GM18526 (cell line): ENCODE data around the gene MACO1.

Experiments used
- POLR2A ChIP-seq: IDR thresholded peaks from 3 replicates; pipeline ENCODE4 v1.6.1; 2011; ENCODE audit not compliant: insufficient read length; ENCODE audit errors: extremely low read depth

The MACO1 gene

DNA sequence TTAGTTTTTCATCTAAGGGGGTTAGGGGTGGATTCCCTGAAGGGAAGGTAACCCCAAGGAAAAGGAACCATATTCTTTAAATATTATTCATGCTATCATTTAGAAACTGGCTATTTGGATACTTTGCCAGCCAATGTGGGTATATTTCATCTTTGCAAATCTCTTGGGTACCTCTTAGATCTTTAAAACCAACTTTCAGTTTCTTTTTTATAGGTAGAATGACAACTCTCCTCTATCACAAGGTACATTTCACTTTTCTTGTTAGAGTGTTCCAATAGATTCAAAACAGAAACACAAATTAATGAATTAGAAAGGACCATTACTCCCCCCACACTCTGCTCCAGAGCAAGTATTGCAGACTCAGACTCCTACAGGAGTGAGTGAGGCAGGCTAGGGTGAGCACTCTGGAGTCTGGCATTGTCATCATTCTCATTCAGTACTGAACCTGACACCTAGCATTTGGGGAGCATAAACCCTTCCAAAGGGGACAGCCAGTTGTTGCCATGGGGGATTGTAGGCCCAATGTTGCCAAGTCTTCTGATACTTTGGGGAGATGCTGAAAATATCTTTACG, 43.0 kb downstream of the MACO1 start:
- no peak for TF ChIP-seq POLR2A

DNA sequence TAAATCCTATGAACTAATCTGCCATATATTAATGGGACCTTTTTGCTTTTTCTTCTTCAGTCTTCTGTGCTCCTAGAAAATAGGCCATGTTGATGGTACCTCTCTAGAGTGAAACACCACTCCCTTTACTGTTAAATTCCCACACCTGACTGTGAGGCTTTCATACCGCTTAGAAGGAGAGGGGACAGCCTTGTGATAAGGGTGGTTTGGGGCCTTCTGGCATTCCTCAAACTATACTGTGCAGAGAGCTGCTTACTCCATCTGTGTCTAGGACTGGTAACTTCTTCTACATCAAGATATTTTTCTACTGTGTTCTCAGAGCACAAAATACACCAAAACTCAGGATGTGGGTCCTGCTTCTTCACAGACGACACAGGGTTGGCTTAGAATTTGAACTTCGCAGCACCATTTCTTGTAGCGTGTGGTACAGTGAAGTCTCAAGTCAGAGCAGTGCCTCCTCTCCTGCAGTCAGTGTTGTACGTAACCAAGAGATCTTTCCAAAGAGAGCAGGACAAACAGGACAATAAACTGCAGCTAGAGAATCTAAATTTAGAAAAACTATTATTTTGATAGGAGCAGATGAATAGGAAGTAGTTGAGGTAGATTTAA, 43.8 kb downstream of the MACO1 start:
- no peak for TF ChIP-seq POLR2A

GRCh38 chr1:25476186-25477097, 45.7 kb downstream of the MACO1 start:
- no peak for TF ChIP-seq POLR2A

DNA sequence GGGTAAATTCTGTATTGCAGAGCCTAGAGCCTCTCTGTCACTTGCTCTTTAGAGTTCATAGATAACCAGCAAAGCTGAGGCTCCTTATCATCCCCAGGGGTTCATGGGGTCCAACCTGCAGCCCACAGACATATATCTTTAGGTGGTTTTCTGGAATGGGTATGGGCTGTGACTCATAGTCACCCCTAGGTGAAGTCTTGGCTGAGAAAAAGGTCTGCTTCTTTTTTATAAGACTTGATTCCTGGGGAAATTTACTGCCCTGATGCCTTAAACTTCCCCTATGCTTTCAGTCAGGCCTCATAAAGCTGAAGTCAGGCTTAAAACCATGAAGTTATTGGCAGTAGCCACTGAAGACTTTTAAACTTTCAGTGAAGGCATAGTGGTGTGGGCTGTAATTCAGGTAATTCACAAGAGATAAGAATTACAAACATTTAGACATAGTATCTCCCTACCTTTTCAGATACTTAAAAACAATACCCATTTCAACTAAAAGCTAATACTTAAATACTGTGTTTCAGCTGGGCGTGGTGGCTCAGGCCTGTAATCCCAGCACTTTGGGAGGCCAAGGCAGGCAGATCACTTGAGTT, 46.8 kb downstream of the MACO1 start:
- no peak for TF ChIP-seq POLR2A

DNA sequence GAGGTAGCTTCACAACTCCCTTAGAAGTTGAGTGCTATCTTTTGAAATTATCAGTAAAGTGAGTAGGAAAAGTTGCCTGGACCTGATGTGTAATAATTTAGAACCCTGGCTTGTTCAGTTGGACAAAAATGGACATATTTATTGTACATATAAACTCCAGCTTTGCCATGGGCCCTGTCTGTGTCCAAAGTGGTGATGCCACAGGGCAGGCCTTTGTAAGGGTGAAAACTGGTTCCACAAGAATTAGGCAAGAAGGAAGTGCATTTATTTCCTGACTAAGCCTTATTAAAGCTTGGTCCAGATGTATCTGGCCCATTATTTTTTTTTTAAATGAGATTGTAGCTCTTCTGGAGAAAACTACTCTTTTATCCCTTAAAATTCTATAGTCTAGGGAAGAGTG, 47.9 kb downstream of the MACO1 start:
- TF ChIP-seq POLR2A = no peak

DNA sequence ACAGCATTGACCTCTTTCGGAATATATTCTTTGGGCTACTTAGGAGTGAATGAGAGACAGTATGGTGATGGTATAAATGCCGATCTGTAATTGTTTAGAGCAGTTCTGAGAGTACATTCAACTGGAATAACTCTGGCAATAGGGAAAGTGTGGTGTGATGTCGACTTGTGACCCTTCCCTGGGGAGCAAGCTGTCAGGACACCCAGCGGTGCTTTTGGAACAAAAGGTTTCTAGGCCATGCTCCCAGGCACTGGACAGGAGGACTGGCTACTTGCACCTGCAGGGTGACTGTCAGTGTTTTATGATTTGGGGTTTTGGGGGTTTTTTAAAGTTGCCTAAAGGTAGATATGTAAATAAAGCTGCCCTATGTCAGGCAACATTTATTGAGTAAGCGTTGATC, 50.9 kb downstream of the MACO1 start:
- no peak for TF ChIP-seq POLR2A

DNA sequence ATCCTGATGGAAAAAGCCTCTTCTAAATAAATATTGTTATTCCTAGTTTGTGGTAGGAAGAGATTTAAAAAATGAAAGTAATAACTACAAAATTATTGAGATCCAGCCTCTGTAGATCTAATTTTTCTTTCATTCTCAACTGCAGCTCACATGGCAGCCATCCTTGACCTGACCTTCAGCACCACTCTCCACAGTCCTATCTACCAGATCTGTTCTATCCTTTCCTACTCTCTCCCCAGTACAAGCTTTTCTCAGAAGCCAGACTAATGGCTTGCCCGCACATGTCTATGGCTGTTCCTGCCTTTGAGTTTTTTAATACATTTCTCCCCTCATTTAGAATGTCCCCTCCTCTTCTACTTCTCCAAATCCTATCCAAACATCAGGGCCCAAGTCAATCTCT, 51.5 kb downstream of the MACO1 start:
- TF ChIP-seq POLR2A = no peak

- no peak for TF ChIP-seq POLR2A
Measured at GRCh38 chr1:25484096-25484495, 53.4 kb downstream of the MACO1 start.

DNA sequence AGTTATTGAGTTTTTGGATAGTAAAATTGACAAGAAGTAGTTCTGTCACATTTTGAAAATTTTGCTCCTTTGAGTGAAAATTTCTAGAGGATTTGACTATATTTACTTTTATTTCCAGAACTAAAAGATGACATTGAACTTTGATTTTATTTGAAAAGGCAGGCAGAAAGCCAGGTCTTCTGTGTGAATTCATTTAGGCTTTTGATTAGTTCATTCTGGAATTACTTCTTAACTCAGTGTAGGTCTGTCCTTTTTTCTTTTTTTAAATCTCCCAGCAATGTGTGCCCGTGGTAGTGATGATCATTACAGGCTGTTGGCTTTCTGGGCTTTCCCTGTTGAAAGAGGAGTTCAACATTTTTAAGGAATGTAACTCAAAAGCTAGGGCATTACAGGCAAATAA, 53.8 kb downstream of the MACO1 start:
- TF ChIP-seq POLR2A = no peak

DNA sequence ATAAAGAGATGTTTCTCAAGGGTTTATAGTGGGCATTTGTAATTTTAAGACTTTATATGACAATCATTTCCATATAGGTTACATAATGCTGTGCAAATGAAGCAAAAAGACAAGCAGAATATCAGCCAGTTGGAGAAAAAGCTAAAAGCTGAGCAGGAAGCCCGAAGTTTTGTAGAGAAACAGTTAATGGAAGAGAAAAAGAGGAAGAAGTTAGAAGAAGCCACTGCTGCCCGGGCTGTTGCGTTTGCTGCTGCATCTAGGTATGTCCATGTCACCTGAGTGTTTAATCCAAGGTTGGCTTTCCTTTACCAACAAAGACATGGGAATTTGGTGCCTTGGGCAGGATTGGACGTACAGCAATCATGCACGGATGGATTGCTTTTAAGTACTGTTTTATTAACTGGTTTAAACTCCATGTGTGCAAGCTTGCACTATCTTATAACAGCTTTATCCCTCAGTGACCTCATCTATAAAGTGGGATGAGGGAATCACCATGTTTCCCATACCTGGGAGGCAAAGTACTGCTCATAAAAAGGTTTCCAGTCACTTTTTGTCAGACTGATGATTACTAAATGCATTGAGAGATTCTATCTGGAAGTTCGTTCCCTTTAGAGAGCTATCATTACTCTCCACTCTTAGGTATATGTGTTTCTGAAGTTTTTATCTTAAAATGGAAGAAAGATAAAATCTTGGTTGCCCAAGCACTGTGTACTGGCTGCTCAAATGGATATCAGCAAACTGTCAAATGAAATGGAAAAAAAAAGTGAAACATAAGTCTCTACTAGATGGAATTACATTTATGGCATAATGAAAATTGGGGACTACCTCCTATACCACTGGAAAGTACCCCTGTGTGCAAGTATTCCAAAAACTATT, 55.1 kb downstream of the MACO1 start:
- no peak for TF ChIP-seq POLR2A

DNA sequence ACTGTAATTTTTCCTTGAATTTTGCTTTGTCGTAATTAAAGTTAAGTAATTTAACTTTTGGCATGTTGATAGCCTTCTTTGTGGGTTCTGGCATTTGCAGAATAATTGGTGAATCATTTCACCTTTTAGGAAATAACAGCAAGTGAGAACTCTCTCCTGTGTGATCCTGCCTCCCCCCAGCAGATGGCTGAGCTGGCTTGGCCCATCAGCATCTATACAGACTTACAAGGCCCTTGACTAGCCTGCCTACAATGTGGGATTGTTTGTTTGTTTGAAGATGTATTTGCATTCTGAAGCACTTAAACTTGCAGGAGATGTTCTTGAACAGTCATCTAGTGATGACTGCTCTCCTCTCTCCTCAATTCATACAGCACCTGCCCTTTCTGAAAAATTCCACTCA, 55.9 kb downstream of the MACO1 start:
- TF ChIP-seq POLR2A = no peak

- no peak for TF ChIP-seq POLR2A
Measured at GRCh38 chr1:25487628-25488027, 56.9 kb downstream of the MACO1 start.

DNA sequence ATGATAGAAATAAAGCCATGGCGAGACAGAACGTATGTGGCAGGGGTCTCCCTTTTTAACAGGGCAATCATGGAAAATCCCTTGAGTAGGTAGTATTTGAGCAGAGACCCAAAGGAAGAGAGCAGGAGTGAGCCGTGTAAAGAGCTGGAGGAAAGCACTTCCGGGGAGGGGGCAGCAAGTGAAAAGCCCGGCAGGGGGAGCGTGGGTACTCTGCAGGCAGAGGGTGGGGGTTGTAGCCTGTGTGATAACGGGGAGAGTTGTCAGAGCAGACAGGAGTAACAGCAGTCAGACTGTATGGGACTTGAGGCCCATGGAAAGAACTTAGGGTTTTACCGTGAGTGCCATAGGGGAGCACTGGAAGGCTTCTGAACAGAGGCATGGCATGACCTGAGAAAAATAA, 61.6 kb downstream of the MACO1 start:
- TF ChIP-seq POLR2A = no peak

GRCh38 chr1:25494952-25495351, 64.3 kb downstream of the MACO1 start:
- no peak for TF ChIP-seq POLR2A

- TF ChIP-seq POLR2A = no peak
Measured at GRCh38 chr1:25500694-25501093, 70.0 kb downstream of the MACO1 start.

GRCh38 chr1:25501235-25502058, 70.8 kb downstream of the MACO1 start:
- TF ChIP-seq POLR2A = no peak
